Left renal pelvis (tissue), 4 donors: ENCODE measurements around the gene TNFRSF6B. TPM values are rescaled to one million over a fixed set of nuclear protein-coding genes. Genes with fewer than 3 reads are reported as not detected.

Source experiments
- DNase-seq, 4 donors: peaks; one replicate each; pipeline ENCODE4 v3.0.0-alpha.2; 2013; ENCODE audit warnings: low read depth in 4 of 4, low spot score in 3 of 4
- polyA plus RNA-seq, 4 donors: library from polyadenylated mRNA; unstranded; fragments of 120-200 nt; gene quantifications; one replicate each; pipeline ENCODE4 v1.2.1, GENCODE V29; 2013; ENCODE audit not compliant: insufficient read length in 4 of 4

The TNFRSF6B gene
- polyA plus RNA-seq, 4 donors: 0.67 to 2.6 (median 1.6) TPM

DNA sequence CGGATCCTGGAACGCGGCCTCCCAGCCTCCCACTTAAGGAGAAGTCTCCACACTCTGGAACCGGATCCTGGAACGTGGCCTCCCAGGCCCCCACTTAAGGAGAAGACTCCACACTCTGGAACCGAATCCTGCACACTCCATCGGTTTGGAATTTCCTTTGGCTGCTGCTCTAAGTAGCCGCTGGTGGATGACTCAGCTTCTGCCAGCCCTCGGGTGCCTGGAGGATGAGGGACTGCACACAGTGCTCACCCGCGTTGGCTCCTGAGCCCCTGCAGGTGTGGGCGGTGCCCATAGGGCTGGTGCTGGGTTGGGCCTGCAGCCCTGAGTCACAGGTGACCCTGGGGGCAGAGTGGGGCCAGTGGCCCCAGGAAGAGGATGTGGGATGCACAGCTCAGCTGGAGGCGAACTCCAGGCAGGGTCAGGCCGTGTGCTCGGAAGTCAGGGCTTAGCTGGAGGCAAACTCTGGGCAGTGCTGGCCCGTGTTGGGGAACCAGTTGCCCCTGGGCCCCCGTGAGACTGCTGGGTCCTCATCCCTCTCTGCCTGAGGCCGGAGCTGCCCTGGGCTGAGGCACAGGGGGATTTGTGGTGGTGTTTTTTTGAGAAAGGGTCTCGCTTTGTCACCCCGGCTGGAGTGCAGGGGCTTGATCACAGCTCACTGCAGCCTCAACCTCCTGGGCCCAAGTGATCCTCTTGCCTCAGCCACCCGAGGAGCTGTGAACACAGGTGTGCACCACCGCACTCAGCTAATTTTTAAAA is 13.9 kb upstream of the TNFRSF6B start:
- no peak for DNase-seq

DNA sequence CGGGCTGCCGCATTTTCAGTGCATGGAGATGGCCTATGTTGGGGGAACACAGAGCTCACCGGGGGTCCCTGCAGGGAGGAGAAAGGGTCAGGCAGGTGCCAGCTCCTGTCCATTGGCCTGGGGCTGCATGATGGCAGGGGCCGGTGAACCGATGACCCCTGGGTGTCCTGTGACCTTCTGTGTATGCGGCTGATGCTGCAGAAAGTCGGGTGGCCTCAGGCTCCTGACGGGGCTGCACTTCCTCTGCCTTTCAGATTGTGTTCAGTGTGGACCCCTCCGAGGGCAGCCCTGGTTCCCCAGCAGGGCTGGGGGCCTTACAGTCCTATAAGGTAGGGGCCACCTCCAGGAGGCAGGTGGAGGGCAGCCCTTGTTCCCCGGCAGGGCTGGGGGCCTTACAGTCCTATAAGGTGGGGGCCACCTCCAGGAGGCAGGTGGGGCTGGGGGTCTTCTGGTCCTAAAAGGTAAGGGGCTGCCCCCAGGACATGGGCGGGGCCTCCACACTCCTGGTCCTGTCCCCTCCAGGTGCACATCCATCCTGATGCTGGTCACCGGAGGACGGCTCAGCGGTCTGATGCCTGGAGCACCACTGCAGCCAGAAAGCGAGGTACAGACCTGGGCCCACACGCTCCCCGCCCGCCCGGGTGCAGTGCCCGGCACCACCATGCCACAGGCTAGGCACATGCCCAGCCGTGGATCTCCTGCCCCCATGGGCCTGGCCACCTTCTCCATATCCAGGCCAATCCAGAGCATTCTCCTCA is 11.0 kb upstream of the TNFRSF6B start:
- DNase-seq: no peak

DNA sequence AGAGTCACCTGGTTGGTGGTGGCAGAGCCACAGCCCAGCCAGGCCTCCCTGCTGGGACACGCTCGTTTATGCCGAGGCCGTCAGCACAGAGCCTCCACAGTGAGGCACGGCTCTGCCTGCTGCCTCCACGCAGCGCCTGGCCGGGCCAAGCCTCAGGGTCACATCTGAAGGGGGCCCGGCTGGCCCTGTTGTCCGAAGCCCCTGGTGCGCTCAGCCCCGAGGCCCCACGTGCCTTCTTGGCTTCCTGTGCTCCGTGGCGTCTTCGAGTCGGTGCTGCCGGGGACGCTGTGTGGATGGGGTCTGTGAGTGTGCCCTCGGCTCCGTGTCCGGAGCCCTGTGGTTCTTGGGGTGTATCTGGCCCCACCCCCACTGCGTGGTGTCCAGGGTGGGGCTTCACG is 10.4 kb upstream of the TNFRSF6B start:
- no peak for DNase-seq

DNA sequence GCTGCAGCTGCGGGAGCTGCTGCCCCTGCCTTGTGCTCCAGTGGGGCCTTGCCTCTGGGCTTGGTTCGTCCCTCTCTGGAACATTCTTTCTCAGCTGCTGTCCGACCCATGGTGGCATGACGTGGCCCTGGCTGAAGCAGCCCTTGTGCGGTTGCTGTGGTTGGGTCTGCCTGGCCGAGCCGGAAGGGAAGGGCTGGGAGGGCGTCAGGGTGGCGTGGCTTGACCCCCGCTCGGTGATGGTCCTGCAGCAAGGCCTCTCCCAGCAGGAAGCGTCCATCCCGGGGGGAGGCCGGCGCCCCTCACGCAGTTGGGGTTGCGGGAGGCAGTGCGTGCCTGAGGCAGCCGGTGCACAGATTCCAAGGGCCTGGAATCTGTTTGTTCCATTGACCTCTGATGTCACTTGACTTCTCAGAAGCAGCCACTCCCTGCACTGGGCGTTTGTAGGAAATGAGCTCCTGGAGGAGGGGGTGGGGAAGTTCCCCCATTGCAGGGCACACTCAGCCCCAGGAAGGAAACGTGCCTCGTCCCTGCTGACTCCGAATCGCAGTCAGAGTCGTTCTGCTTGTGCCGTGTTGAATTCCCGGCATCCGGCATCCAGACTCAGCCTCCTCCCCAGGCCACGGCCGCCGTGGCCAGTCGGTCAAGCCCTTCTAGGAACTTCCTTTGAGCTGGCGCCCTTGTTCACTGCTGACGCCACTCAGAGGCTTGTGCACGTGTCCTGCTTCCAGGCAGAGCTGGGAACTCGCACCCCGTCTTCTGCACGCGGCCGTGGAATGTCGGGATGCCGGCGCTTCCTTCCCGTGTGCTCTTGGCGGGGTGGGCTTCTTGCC is 9.7 kb upstream of the TNFRSF6B start:
- DNase-seq: peak in 1 of 4 donors; percentile 31

DNA sequence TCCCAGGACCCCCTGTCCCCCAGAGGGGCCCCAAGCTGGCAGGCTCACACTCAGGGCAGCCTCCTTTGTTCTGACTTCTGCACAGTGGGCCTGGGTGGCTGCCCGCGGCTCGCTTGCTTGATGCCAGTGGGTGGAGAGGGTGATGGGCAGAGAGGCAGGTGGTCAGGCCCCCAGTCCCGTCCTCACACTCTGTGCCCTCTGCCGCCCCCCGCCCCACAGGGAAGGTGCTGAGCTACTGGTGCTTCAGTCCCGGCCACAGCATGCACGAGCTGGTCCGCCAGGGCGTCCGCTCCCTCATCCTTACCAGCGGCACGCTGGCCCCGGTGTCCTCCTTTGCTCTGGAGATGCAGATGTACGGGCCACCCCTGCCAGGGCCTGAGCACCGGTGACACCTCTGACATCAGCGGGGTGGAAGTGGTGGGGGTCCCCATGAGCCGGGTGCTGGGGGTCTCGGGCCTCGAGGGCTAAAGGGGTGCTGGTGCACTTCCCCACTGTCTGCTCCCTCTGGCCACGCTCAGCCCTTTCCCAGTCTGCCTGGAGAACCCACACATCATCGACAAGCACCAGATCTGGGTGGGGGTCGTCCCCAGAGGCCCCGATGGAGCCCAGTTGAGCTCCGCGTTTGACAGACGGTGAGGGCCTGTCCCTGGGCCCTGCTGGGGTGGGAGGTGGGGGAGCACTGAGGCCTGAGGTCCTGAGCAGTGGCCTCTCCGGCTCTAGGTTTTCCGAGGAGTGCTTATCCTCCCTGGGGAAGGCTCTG is 8.9 kb upstream of the TNFRSF6B start:
- no peak for DNase-seq

DNA sequence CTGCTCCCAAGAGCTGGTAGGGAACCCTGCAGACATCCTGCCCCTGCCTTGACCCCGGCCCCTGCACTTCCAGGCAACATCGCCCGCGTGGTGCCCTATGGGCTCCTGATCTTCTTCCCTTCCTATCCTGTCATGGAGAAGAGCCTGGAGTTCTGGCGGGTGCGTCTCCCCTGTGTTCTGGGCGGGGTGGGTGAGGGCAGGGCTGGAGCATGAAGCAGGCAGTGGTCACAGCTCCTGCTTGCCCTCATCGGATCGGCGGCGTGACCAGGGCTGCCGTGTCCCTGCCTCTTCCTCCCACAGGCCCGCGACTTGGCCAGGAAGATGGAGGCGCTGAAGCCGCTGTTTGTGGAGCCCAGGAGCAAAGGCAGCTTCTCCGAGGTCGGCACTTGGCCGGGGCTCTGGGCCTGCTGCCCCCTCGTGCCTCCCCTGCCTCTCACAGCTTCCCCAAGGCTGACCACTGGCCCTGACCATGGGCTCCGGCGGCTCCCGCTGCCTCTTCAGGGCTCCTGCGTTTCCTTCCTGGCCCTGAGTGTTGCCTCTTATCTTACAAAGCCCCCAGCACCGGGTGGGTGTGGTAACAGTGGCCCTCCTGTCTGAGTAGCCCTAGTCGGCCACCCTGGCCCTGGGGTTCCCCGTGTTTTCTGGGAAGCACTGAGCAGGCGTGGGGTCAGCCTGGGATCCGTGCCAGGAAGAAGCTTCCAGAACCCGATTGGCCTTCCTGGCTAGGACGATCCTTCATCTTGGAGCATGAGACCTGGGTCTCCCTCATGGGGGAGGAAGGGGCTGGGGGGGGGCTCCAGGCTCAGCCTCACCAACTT is 8.0 kb upstream of the TNFRSF6B start:
- no peak for DNase-seq

DNA sequence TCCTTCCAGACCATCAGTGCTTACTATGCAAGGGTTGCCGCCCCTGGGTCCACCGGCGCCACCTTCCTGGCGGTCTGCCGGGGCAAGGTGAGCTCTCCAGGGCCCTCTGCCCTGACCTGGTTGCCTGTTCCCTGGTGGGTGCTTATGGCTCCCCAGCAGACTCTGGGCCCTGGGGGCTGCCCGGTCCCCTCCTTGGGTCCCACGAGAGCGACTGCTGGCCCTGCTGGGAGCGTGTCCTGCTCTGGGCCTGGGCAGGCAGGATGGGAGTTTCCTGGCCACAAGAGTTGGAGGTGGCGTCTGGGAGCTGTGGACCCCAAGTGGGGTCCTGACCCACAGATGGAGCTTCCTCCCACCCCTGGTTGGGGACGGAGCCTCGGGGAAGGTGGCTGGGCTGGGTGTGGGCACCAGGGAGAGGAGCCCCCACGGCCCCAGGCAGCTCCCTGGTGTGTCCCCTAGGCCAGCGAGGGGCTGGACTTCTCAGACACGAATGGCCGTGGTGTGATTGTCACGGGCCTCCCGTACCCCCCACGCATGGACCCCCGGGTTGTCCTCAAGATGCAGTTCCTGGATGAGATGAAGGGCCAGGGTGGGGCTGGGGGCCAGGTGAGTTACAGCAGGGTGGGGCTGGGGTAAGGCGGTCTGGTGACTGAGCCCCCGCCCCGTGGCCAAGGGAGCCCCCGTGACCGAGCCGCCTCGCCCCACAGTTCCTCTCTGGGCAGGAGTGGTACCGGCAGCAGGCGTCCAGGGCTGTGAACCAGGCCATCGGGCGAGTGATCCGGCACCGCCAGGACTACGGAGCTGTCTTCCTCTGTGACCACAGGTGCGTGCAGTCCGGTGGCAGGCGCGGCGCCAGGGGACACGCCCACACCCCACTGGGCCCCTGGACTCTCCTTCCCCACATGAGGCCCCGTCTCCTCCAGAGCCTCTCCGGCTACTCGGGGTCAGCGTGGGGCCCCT is 7.1 kb upstream of the TNFRSF6B start:
- DNase-seq: no peak

DNA sequence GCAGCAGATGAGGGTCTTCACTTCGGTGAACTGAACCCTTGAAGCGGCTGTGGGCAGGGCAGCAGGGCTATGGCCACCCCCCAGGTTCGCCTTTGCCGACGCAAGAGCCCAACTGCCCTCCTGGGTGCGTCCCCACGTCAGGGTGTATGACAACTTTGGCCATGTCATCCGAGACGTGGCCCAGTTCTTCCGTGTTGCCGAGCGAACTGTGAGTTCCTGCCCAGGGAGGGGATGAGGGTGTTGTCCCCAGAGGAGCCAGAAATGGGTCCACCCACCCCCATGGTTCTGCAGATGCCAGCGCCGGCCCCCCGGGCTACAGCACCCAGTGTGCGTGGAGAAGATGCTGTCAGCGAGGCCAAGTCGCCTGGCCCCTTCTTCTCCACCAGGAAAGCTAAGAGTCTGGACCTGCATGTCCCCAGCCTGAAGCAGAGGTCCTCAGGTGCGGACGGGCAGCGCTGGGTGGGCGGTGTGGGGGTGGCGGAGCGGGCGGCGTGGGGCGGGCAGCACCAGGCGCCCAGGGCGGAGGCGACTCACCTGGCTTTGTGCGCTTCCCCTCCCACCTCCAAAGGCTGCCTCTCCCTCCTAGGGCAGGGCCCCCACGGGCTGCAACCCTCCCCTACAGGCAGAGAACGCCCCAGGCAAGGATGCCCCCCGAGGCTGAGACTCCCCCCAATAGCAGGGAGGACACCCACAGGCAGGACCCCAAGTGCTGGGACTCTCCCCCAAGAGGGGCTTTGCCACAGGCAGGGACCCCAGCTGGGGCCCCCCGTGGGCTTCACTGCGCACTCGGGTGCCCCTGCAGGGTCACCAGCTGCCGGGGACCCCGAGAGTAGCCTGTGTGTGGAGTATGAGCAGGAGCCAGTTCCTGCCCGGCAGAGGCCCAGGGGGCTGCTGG is 6.2 kb upstream of the TNFRSF6B start:
- DNase-seq: no peak

DNA sequence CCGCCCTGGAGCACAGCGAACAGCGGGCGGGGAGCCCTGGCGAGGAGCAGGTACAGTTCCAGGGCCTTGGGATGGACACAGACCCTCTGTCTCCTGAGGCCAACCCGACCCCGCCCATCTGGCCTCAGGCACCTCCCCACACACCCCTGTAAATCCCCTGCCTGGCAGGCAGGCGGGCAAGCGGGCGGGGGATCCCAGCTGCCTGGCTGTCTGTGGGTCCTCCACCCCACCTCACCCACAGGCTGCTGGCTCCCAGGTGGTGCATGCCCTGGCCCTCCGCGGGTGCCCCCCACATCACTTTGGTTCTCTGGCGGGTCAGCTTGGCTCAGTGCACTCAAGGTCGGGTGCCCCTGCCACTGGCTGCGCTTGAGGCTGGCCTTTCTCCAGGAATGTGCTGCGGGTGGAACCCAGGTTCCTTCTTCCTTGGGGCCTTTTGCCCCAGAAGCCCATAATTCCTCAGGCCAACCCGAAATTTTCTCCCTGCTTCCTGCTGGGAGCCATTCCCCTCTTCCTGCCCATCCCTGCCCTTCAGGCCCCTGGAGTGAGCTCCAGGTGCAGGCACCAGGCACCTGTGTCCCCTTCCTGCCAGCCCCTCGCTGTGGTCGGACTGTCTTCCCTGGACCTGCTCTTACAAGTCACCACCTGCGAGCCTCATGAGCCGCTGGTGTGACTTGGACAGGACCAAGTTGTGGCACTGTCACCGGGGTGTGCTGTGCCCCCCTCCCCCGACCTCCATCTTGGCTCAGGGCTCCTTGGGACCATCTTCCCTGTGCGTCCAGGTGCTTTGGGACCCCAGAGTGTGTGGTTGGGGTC is 5.3 kb upstream of the TNFRSF6B start:
- DNase-seq: no peak

DNA sequence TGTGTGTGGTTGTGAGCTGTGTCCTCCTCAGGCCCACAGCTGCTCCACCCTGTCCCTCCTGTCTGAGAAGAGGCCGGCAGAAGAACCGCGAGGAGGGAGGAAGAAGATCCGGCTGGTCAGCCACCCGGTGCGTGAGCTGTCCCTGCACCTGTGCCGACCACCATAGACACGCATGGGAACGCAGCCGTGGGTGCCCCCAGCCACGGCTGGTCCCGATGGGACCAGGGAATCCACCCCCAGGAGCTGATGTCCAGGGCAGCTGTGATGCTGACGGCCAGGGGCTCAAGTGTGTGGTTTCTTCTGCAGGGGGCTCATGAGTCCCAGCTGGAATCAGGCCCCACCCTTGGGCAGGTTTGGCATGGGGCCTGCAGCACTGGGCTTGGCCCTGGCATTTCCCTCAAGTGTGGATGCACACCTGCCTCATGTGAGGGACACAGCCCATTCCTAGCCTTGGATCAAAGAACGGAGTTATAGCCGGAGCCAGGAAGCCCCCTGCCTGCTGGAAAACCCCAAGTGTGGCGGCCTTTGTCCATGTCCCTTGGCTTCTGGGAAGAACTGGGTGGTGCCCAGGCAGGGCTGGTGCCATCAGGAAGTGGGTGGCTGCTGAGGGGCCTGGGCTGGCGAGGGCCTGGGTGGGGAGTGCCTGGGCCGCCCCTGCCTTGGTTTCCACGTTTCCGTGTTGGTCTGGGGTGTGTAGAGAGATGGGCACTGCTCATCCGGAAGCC is 4.6 kb upstream of the TNFRSF6B start:
- DNase-seq: no peak

DNA sequence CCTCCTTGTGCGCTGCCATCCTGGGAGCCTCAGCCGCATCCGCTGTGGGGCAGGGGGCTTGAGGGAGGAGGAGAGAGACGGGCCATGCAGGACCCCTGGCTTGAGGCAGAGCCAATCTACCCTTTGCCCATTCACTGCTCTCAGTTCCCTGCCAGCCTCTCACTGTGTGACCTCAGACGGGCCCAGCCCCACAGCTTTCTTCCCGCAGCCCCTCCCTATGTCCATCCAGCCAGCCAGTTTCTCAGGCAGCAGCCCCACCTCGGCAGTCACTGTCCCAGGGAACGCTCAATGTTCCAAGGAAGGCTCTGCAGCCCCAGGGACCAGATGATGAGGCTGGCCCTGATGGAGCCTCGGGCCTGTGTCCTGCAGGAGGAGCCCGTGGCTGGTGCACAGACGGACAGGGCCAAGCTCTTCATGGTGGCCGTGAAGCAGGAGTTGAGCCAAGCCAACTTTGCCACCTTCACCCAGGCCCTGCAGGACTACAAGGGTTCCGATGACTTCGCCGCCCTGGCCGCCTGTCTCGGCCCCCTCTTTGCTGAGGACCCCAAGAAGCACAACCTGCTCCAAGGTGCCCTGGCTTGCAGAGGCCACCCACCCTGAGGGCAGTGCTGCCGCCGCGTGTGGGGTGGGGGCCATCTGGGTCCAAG is 3.9 kb upstream of the TNFRSF6B start:
- no peak for DNase-seq

DNA sequence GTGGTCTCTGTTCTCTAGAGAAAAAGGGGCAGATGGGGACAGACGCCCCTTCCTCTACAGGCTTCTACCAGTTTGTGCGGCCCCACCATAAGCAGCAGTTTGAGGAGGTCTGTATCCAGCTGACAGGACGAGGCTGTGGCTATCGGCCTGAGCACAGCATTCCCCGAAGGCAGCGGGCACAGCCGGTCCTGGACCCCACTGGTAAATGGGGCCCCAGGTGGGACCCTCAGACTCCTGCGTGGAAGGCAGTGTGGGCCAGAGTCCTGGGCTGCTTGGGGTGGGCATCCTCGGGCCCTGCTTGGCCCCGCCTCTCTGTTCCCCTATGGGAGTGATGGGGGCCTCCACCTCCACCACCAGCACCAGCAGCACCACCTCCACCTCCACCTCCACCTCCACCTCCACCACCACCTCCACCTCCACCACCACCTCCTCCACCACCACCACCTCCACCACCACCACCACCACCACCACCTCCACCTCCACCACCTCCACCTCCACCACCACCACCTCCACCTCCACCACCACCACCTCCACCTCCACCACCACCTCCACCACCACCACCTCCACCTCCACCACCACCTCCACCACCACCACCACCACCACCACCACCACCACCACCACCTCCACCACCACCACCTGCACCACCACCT is 3.2 kb upstream of the TNFRSF6B start:
- DNase-seq: no peak

DNA sequence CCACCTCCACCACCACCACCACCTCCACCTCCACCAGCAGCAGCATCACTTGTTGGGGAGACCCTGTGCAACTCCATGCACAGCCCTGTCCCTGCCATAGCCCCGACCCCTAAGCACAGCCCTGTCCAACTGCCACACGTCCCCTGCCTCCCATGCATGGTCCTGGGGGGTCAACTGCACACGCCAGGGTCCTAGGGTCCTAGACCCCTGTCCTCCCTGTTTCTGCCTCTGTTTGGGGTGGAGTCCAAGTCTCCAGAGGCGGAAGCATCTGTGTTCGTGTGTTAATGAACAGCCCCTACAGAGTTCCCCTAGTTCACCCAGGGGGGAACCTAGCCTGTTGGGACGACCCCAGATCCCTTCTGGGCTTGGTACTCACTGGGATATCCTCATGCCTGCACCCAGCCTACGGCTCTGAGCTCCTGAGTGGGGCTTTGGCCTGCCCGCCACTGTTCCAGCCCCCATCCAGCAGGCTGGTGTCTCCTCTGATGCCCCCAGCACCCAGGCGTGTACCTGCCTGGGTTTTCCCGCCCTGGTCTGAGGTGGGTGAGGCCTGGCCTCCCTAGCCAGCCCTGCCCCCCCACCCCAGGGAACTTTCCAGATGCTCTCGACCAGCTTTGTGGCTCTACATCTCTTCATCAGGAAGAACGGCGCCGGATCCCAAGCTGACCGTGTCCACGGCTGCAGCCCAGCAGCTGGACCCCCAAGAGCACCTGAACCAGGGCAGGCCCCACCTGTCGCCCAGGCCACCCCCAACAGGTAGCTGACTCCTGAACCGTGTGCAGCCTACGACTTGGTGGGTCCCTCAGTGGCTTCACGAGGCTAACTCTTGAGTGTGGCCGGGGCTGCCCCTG is 2.5 kb upstream of the TNFRSF6B start:
- DNase-seq: no peak
